ENCODE results near the gene PAM. TPM values are rescaled to one million over a fixed set of nuclear protein-coding genes. Genes with fewer than 3 reads are reported as not detected.
A peak's percentile ranks its signal among the peaks of the same experiment; 100 is the strongest.

PAM gene
- total RNA-seq, 4 donors from 2014 or later = 102 to 210 (median 172) TPM

GRCh38 chr5:102863058-102863457 lies 108.0 kb downstream of the PAM start:
- Histone ChIP-seq H3K4me3 (no peak overlapping the region), H3K27ac (peak overlapping the region; percentile 4 to 93 (median 62))

GRCh38 chr5:102863764-102864560 lies 108.9 kb downstream of the PAM start:
- H3K27ac ChIP-seq = peak overlapping the region; percentile 84 to 94 (median 92)
- no peak for DNase-seq
- no peaks in the 10 kb centered on the region for H3K27me3 ChIP-seq
- H3K4me1 ChIP-seq = peaks cover 41 to 46% of the 10 kb centered on the region in 2 donors
- TF ChIP-seq POLR2A (IDR thresholded peaks at IDR 0.05) = no peak
- TF ChIP-seq CTCF (IDR thresholded peaks at IDR 0.05 in 4 of 5, conservative IDR thresholded peaks at IDR 0.05 in 1 of 5) = no peak
- no peaks in the 10 kb centered on the region for H3K36me3 ChIP-seq
- no peak overlapping the region for H3K4me3 ChIP-seq
- intact Hi-C loops (cut with DNase I; ENCODE audit: low total_unique reads) = loop anchor here (2.0 to 10.0 kb wide), 2 partner anchors 83 to 109 kb away; partner anchors contain the start of gene PAM
- H3K9me3 ChIP-seq = no peaks in the 10 kb centered on the region
- ATAC-seq = no peak
- in situ Hi-C loops (cut with MboI; ENCODE audit: low sequenced_read_pairs in 4 of 4) = loop anchor here in 1 of 4 donors (10.0 kb wide), 1 partner anchor 69 kb away; no protein-coding TSS in a partner anchor

More at GRCh38 chr5:102863058-102863457, 108.0 kb downstream of the PAM start:
- Histone ChIP-seq H3K9me3 (no peaks in the 10 kb centered on the region), H3K27me3 (no peaks in the 10 kb centered on the region), H3K36me3 (no peaks in the 10 kb centered on the region), H3K4me1 (peaks cover 34 to 40% of the 10 kb centered on the region in 2 donors)
- TF ChIP-seq CTCF (IDR thresholded peaks at IDR 0.05 in 4 of 5, conservative IDR thresholded peaks at IDR 0.05 in 1 of 5) (no peak), POLR2A (IDR thresholded peaks at IDR 0.05) (no peak)
- in situ Hi-C loops (cut with MboI; ENCODE audit: low sequenced_read_pairs in 4 of 4) = loop anchor here in 1 of 4 donors (10.0 kb wide), 1 partner anchor 68 kb away; no protein-coding TSS in a partner anchor
- intact Hi-C loops (cut with DNase I; ENCODE audit: low total_unique reads) = loop anchor here (10.0 kb wide), 1 partner anchor 108 kb away; the partner anchor contains the start of gene PAM
- no peak for ATAC-seq
- DNase-seq = no peak

GRCh38 chr5:102865171-102865509 lies 110.0 kb downstream of the PAM start:
- no peak for DNase-seq
- in situ Hi-C loops (cut with MboI; ENCODE audit: low sequenced_read_pairs in 4 of 4) = loop anchor here in 1 of 4 donors (10.0 kb wide), 1 partner anchor 70 kb away; no protein-coding TSS in a partner anchor
- Histone ChIP-seq H3K27me3 (no peaks in the 10 kb centered on the region), H3K4me3 (peak overlapping the region; percentile 67 to 76 (median 71)), H3K27ac (peak overlapping the region; percentile 84 to 94 (median 92)), H3K4me1 (peaks cover 47 to 56% of the 10 kb centered on the region in 2 donors), H3K9me3 (no peaks in the 10 kb centered on the region), H3K36me3 (no peaks in the 10 kb centered on the region)
- intact Hi-C loops (cut with DNase I; ENCODE audit: low total_unique reads) = loop anchor here (2.0 to 10.0 kb wide), 3 partner anchors 68 to 110 kb away; partner anchors contain the start of gene PAM
- ATAC-seq = peak in 1 of 2 donors; percentile 0
- TF ChIP-seq CTCF (IDR thresholded peaks at IDR 0.05 in 4 of 5, conservative IDR thresholded peaks at IDR 0.05 in 1 of 5) = no peak
- TF ChIP-seq POLR2A (IDR thresholded peaks at IDR 0.05) = no peak

- Histone ChIP-seq H3K36me3 (no peaks in the 10 kb centered on the region), H3K9me3 (no peaks in the 10 kb centered on the region), H3K4me1 (peaks cover 51 to 62% of the 10 kb centered on the region in 2 donors), H3K27me3 (no peaks in the 10 kb centered on the region), H3K4me3 (peak overlapping the region; percentile 67 to 76 (median 71)), H3K27ac (peak overlapping the region; percentile 84 to 94 (median 92))
- ATAC-seq = peak; percentile 92 to 95
- in situ Hi-C loops (cut with MboI; ENCODE audit: low sequenced_read_pairs in 4 of 4) (loop anchor here in 1 of 4 donors (10.0 kb wide), 1 partner anchor 71 kb away; no protein-coding TSS in a partner anchor), intact Hi-C loops (cut with DNase I; ENCODE audit: low total_unique reads) (loop anchor here (2.0 to 10.0 kb wide), 3 partner anchors 68 to 111 kb away; partner anchors contain the start of gene PAM)
- DNase-seq = peak; percentile 76 to 79
- TF ChIP-seq POLR2A (IDR thresholded peaks at IDR 0.05) (peak; percentile 57 to 84), CTCF (IDR thresholded peaks at IDR 0.05 in 4 of 5, conservative IDR thresholded peaks at IDR 0.05 in 1 of 5) (no peak)
Observed at GRCh38 chr5:102865510-102866236, 110.6 kb downstream of the PAM start.
